Nephron progenitor cell (in vitro differentiated cells): ENCODE measurements around the gene DDX49.

Experiments
- DNase-seq: peaks from one replicate; pipeline ENCODE4 v3.0.0; 2021
- H3K27ac Mint-ChIP-seq: 2 replicates; pipeline ENCODE4 v1.8.0; 2021; ENCODE audit warnings: mild to moderate bottlenecking, moderate library complexity, mixed read lengths
- H3K27me3 Mint-ChIP-seq: 2 replicates; pipeline ENCODE4 v1.8.0; 2021; ENCODE audit warnings: mild to moderate bottlenecking, low read depth, mixed read lengths; ENCODE audit not compliant: poor library complexity
- H3K36me3 Mint-ChIP-seq: 2 replicates; pipeline ENCODE4 v1.8.0; 2021; ENCODE audit warnings: low read depth, mixed read lengths
- H3K4me1 Mint-ChIP-seq: 2 replicates; pipeline ENCODE4 v1.8.0; 2021; ENCODE audit warnings: mixed read lengths
- H3K4me3 Mint-ChIP-seq: 2 replicates; pipeline ENCODE4 v1.8.0; 2021; ENCODE audit warnings: mild to moderate bottlenecking, moderate library complexity, mixed read lengths
- H3K9me3 Mint-ChIP-seq: 2 replicates; pipeline ENCODE4 v1.8.0; 2021; ENCODE audit warnings: mild to moderate bottlenecking, moderate library complexity, mixed read lengths
- TF ChIP-seq, protein P1 (sequence below): fragments of 200-600 bp; sonication (generic); IDR thresholded peaks from 2 replicates; pipeline ENCODE4 v1.5.0; 2021; ENCODE audit warnings: antibody characterized with exemption

DDX49 gene

DNA sequence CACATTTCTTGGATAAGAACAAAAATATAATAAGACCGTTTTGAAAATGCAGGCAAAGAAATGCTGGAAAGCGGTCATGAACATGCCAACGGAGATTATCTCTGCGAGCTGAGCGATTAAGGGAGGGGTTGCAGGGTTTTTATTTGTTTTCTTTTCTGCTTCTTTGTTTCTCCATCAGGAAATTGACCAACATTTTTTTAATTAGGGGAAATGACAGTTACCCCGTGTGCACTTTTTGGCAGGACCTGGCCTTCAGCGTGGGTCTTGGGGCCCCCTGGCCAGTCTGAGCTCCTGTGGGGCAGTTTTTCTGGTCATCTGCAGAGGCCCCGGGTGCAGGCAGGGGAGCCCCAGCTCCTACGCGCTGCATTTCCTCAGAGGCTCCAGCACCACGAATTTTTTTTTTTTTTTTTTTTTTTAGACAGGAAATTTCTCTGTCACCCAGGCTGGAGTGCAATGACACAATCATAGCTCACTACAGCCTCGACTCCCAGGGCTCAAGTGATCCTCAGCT lies 52.8 kb downstream of the DDX49 start:
- no peak for DNase-seq
- Mint-ChIP-seq H3K36me3 (no peaks in the 10 kb centered on the region), H3K9me3 (peaks cover 4% of the 10 kb centered on the region), H3K27me3 (no peaks in the 10 kb centered on the region), H3K4me3 (no peak overlapping the region), H3K27ac (no peak overlapping the region), H3K4me1 (peaks cover 7% of the 10 kb centered on the region)
- TF ChIP-seq, protein P1, sequence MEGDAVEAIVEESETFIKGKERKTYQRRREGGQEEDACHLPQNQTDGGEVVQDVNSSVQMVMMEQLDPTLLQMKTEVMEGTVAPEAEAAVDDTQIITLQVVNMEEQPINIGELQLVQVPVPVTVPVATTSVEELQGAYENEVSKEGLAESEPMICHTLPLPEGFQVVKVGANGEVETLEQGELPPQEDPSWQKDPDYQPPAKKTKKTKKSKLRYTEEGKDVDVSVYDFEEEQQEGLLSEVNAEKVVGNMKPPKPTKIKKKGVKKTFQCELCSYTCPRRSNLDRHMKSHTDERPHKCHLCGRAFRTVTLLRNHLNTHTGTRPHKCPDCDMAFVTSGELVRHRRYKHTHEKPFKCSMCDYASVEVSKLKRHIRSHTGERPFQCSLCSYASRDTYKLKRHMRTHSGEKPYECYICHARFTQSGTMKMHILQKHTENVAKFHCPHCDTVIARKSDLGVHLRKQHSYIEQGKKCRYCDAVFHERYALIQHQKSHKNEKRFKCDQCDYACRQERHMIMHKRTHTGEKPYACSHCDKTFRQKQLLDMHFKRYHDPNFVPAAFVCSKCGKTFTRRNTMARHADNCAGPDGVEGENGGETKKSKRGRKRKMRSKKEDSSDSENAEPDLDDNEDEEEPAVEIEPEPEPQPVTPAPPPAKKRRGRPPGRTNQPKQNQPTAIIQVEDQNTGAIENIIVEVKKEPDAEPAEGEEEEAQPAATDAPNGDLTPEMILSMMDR, result no peak

DNA sequence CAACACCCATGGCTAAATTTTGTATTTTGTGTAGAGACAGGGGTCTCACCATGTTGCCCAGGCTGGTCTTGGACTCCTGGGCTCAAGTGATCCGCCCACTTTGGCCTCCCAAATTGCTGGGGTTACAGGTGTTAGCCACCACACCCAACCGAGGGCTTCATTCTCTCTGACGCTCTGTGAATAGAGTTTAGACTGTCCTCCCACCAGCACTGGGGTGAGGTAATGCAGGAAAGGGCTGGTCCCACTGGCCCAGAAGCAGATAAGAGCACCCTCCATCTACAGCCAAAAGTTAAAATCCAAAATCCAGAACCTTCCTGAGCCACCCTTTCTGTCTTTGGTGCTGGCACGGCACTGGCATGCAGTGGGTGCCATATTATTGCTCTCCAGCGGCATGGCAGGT lies 53.3 kb downstream of the DDX49 start:
- Mint-ChIP-seq H3K4me1 (peaks cover 5% of the 10 kb centered on the region), H3K9me3 (peaks cover 4% of the 10 kb centered on the region), H3K27me3 (no peaks in the 10 kb centered on the region), H3K27ac (no peak overlapping the region), H3K36me3 (no peaks in the 10 kb centered on the region), H3K4me3 (no peak overlapping the region)
- TF ChIP-seq, protein P1, result no peak
- no peak for DNase-seq

DNA sequence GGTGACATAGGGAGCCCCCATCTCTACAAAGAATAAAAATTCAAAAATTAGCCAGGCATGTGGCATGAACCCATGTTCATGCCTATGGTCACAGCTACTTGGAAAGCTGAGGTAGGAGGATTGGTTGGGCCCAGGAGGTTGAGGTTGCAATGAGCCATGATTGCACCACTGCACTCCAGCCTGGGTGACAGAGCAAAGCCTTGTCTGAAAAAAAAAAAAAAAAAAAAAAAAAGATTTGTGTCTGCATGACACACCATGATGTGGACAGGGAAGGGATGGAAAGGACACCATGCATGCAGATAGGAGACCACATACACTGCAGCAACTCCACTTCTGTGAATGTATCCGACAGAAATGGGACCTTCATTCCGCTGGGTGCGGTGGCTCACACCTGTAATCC lies 55.5 kb downstream of the DDX49 start:
- H3K4me3 Mint-ChIP-seq, result no peak overlapping the region
- peaks cover 13% of the 10 kb centered on the region for H3K27me3 Mint-ChIP-seq
- TF ChIP-seq, protein P1, result no peak
- no peak overlapping the region for H3K27ac Mint-ChIP-seq
- no peak for DNase-seq
- peaks cover 13% of the 10 kb centered on the region for H3K4me1 Mint-ChIP-seq
- H3K9me3 Mint-ChIP-seq, result no peaks in the 10 kb centered on the region
- H3K36me3 Mint-ChIP-seq, result no peaks in the 10 kb centered on the region

DNA sequence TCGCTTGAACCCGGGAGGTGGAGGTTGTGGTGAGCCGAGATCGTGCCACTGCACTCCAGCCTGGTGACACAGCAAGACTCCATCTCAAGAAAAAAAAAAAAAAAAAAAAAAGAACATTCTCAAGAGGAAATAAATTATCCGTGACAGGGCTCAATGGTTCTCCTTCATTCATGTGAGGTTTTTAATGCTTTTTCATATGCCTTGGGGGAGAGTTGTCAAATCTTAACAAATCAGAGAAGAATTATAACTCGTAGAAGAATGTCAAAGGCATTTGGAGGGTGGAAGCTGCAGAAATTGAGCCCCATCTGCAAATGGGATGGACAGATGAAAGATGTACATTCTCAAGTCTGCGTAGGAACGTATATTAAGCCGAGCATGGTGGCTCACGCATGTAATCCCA lies 56.4 kb downstream of the DDX49 start:
- Mint-ChIP-seq H3K4me3 (no peak overlapping the region), H3K27me3 (peaks cover 20% of the 10 kb centered on the region)
- no peak for DNase-seq

More for the DNA sequence above, 56.4 kb downstream of the DDX49 start:
- Mint-ChIP-seq H3K4me1 (peaks cover 13% of the 10 kb centered on the region), H3K27ac (no peak overlapping the region), H3K36me3 (no peaks in the 10 kb centered on the region), H3K9me3 (no peaks in the 10 kb centered on the region)
- TF ChIP-seq, protein P1, result no peak
